ENCODE results near the gene HECW1. TPM values are rescaled to one million over a fixed set of nuclear protein-coding genes. Genes with fewer than 3 reads are reported as not detected.

The HECW1 gene
- total RNA-seq, 6 donors from 2014 or later = 0.10 to 1.0 (median 0.76) TPM; not detected in 1

- Histone ChIP-seq H3K9me3 (no peaks in the 10 kb centered on the region), H3K27me3 (no peaks in the 10 kb centered on the region), H3K4me1 (no peaks in the 10 kb centered on the region), H3K27ac (no peak overlapping the region), H3K36me3 (no peaks in the 10 kb centered on the region), H3K4me3 (no peak overlapping the region)
- 57 to 84% methylated on average over 4 of the region's 4 CpGs for WGBS, 2 donors
- DNase-seq (no peak), ATAC-seq (ENCODE audit: low FRiP score in 2 of 2) (peak; percentile 34 to 62)
- TF ChIP-seq POLR2A (IDR thresholded peaks at IDR 0.05) = no peak
These were observed 52.3 kb downstream of the HECW1 start for GRCh38 chr7:43164757-43165156.

- Histone ChIP-seq H3K4me1 (no peaks in the 10 kb centered on the region), H3K27ac (no peak overlapping the region), H3K4me3 (no peak overlapping the region), H3K9me3 (no peaks in the 10 kb centered on the region), H3K27me3 (no peaks in the 10 kb centered on the region), H3K36me3 (no peaks in the 10 kb centered on the region)
- TF ChIP-seq EP300 (IDR thresholded peaks at IDR 0.05) = no peak
- no peak for TF ChIP-seq CTCF (IDR thresholded peaks at IDR 0.05)
- TF ChIP-seq POLR2AphosphoS5 (IDR thresholded peaks at IDR 0.05) = no peak
- TF ChIP-seq POLR2A (IDR thresholded peaks at IDR 0.05) = no peak
- ATAC-seq (ENCODE audit: low FRiP score in 2 of 2) (peak in 1 of 2 donors; percentile 15), DNase-seq (peak in 1 of 2 donors; percentile 56)
- WGBS, 2 donors = 94 to 100% methylated on average over 1 to 3 of the region's 3 CpGs
These were observed 54.2 kb downstream of the HECW1 start for GRCh38 chr7:43166686-43167085.

GRCh38 chr7:43169076-43169475 lies 56.6 kb downstream of the HECW1 start:
- TF ChIP-seq POLR2AphosphoS5 (IDR thresholded peaks at IDR 0.05) (no peak), POLR2A (IDR thresholded peaks at IDR 0.05) (no peak), EP300 (IDR thresholded peaks at IDR 0.05) (no peak), CTCF (IDR thresholded peaks at IDR 0.05) (no peak)
- H3K36me3 ChIP-seq = no peaks in the 10 kb centered on the region
- DNase-seq (no peak), ATAC-seq (ENCODE audit: low FRiP score in 2 of 2) (no peak)
- no peak overlapping the region for H3K4me3 ChIP-seq
- no peaks in the 10 kb centered on the region for H3K27me3 ChIP-seq
- no peaks in the 10 kb centered on the region for H3K4me1 ChIP-seq
- WGBS, 2 donors = 91 to 95% methylated on average over 3 of the region's 3 CpGs
- H3K9me3 ChIP-seq = no peaks in the 10 kb centered on the region
- no peak overlapping the region for H3K27ac ChIP-seq

- 55 to 60% methylated on average over 3 of the region's 3 CpGs for WGBS, 2 donors
These were observed 58.1 kb downstream of the HECW1 start for GRCh38 chr7:43170571-43170970.

GRCh38 chr7:43175570-43176200 lies 63.2 kb downstream of the HECW1 start:
- no peaks in the 10 kb centered on the region for H3K4me1 ChIP-seq
- TF ChIP-seq POLR2AphosphoS5 (IDR thresholded peaks at IDR 0.05) = no peak
- no peak for TF ChIP-seq POLR2A (IDR thresholded peaks at IDR 0.05)
- TF ChIP-seq CTCF (IDR thresholded peaks at IDR 0.05) = no peak
- TF ChIP-seq EP300 (IDR thresholded peaks at IDR 0.05) = no peak
- no peak overlapping the region for H3K27ac ChIP-seq
- H3K27me3 ChIP-seq = no peaks in the 10 kb centered on the region
- no peaks in the 10 kb centered on the region for H3K36me3 ChIP-seq
- no peak overlapping the region for H3K4me3 ChIP-seq
- WGBS, 2 donors = 62 to 63% methylated on average over 10 of the region's 10 CpGs
- no peaks in the 10 kb centered on the region for H3K9me3 ChIP-seq
- no peak for DNase-seq
- no peak for ATAC-seq (ENCODE audit: low FRiP score in 2 of 2)

More at GRCh38 chr7:43170571-43170970, 58.1 kb downstream of the HECW1 start:
- H3K27ac ChIP-seq = no peak overlapping the region
- H3K36me3 ChIP-seq = no peaks in the 10 kb centered on the region
- H3K9me3 ChIP-seq = no peaks in the 10 kb centered on the region
- TF ChIP-seq CTCF (IDR thresholded peaks at IDR 0.05) (no peak), POLR2A (IDR thresholded peaks at IDR 0.05) (no peak), POLR2AphosphoS5 (IDR thresholded peaks at IDR 0.05) (no peak), EP300 (IDR thresholded peaks at IDR 0.05) (no peak)
- ATAC-seq (ENCODE audit: low FRiP score in 2 of 2) = no peak
- H3K4me3 ChIP-seq = no peak overlapping the region
- no peak for DNase-seq
- no peaks in the 10 kb centered on the region for H3K4me1 ChIP-seq
- no peaks in the 10 kb centered on the region for H3K27me3 ChIP-seq

Measured in upper lobe of left lung (tissue), 6 donors.